Measurements from ENCODE around the gene P2RY2.

Gene P2RY2

DNA sequence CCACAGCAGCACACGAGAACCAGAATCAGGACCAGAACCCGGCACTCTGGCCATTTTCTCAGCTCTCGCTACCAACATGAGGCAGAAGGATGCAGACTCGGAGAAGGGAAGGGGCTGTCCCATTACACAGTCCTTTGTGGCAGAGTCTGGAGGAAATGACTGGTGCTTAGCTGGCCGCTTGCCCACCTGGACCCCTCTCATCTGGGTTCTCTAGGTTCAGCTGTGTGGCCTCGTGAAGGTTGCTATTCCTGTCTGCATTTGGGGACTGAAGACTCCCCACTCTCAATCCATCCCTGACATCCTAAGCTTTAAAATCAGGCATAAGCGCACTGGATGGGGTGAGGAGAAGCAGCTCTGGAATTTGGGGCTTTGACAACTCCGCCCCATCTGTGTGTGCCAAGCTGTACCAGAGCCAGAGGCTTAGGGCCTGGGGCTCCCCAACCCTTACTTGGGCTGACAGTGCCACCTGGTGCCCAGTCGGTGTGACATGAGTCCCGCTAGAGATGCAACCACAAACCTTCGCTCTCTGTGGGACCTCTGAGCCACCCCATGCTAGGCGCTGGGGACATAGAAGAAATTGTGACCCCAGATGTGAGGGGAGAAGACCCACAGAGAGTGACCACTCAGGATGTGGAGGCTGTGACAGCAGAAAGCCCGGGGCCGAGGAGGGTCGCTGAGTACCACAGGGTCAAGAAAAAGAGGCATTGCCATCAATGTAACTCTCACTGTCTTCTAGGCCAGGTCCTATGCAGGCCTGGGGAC is 40.1 kb upstream of the P2RY2 start:
- TF ChIP-seq, protein P1, sequence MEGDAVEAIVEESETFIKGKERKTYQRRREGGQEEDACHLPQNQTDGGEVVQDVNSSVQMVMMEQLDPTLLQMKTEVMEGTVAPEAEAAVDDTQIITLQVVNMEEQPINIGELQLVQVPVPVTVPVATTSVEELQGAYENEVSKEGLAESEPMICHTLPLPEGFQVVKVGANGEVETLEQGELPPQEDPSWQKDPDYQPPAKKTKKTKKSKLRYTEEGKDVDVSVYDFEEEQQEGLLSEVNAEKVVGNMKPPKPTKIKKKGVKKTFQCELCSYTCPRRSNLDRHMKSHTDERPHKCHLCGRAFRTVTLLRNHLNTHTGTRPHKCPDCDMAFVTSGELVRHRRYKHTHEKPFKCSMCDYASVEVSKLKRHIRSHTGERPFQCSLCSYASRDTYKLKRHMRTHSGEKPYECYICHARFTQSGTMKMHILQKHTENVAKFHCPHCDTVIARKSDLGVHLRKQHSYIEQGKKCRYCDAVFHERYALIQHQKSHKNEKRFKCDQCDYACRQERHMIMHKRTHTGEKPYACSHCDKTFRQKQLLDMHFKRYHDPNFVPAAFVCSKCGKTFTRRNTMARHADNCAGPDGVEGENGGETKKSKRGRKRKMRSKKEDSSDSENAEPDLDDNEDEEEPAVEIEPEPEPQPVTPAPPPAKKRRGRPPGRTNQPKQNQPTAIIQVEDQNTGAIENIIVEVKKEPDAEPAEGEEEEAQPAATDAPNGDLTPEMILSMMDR (IDR thresholded peaks at IDR 0.05; ENCODE audit: control insufficient read depth, insufficient read depth, low read depth, low read length, missing control alignments): peak; percentile 82
- peak; percentile 64 for DNase-seq (ENCODE audit: low read depth)

DNA sequence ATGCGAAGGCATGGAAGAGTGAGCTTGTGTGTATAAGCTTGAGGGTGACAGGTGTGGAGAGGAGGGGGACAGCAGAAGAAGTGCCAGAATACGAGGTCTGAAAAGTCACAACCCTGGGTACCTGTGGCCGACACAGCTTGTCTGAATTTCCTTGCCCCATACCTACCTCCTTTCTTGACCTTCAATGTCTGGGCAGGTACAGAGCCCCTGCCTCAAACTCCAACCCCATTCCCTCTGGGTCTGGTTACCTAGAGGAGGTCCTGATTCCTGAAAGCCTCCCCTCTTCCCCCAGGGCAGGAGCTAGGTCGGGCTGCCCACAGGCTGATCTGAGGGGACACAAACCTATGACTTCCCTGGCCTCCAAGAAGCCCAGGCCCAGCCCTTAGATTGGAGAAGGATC is 39.4 kb upstream of the P2RY2 start:
- no peak for DNase-seq (ENCODE audit: low read depth)
- TF ChIP-seq, protein P1 (IDR thresholded peaks at IDR 0.05; ENCODE audit: control insufficient read depth, insufficient read depth, low read depth, low read length, missing control alignments): no peak
- no peak overlapping the region for H3K4me3 ChIP-seq (ENCODE audit: control insufficient read depth, low read depth, low read length)

More for the DNA sequence above, 40.1 kb upstream of the P2RY2 start:
- H3K4me3 ChIP-seq (ENCODE audit: control insufficient read depth, low read depth, low read length): no peak overlapping the region

DNA sequence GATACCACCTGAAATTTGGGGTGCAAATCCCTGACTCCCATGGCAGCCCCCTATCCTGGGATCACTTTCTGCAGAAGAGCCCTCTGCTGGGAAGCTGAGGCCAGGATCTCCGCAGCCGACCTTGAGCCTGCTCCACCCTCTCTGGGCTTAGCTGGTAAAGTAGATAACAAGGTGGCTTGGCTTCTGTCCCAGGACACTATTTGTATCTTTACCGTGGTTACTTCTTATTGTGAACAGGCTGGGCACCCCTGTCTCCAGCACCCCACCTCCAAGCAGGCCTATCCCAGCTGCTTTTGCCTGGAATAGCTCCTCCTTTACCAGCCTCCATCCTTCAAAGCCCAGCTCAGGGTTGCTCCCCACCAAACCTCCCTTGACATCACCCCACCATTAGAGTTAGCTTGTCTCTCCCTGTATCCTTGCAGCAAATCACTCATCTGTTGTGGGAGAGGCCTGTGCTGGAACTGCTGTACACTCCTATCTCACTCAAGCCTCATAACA is 35.2 kb upstream of the P2RY2 start:
- no peak for DNase-seq (ENCODE audit: low read depth)
- H3K4me3 ChIP-seq (ENCODE audit: control insufficient read depth, low read depth, low read length): no peak overlapping the region
- TF ChIP-seq, protein P1 (IDR thresholded peaks at IDR 0.05; ENCODE audit: control insufficient read depth, insufficient read depth, low read depth, low read length, missing control alignments): no peak

DNA sequence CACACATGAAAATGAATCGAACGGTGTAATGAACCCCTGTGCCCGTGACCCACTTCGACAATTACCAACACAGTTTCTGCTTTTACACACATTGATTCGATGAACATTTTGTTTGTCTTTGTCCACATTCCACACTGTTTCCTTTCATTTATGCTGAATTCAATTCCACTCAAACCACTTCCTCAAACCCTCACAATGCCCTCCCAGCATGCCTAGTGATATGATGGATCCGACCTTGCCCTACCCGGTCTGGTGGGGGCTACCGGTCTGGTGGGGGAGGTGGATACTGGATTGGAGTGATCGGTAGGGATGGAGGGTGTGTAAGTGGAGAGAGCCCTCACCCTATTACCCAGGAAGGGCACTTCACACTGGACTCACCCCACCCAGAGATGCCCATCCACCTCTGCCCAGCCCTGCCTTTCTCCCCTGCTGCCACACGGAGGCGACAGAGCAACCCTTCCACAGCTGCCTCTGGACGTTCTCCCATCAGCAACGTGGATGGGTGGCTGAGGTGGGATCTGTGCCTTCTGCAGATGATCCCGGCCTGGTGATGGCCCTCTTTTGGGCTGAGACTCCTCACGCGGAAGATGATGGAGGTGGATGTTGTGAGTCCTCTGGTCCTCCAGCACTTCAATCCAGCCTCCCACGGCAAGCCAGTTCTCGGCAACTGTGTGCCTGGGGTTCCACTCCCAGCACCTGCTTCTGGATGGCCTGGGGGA is 33.0 kb upstream of the P2RY2 start:
- TF ChIP-seq, protein P1 (IDR thresholded peaks at IDR 0.05; ENCODE audit: control insufficient read depth, insufficient read depth, low read depth, low read length, missing control alignments): peak; percentile 98
- no peak for DNase-seq (ENCODE audit: low read depth)
- no peak overlapping the region for H3K4me3 ChIP-seq (ENCODE audit: control insufficient read depth, low read depth, low read length)

GRCh38 chr11:73185680-73186293 is 32.3 kb upstream of the P2RY2 start:
- TF ChIP-seq, protein P1 (IDR thresholded peaks at IDR 0.05; ENCODE audit: control insufficient read depth, insufficient read depth, low read depth, low read length, missing control alignments): peak; percentile 4
- DNase-seq (ENCODE audit: low read depth): peak; percentile 61
- no peak overlapping the region for H3K4me3 ChIP-seq (ENCODE audit: control insufficient read depth, low read depth, low read length)

- no peak overlapping the region for H3K4me3 ChIP-seq (ENCODE audit: control insufficient read depth, low read depth, low read length)
- DNase-seq (ENCODE audit: low read depth): no peak
- TF ChIP-seq, protein P1 (IDR thresholded peaks at IDR 0.05; ENCODE audit: control insufficient read depth, insufficient read depth, low read depth, low read length, missing control alignments): no peak
These were observed 31.7 kb upstream of the P2RY2 start for GRCh38 chr11:73186294-73186850.

Measured in AG09309 (cell line).